HEK293 (cell line): ENCODE data around the gene MYOC.

Source experiments
- CTCF ChIA-PET: fragments of 350-600 bp; formaldehyde crosslinking; extraction: SDS; loops from one replicate; lab custom pipeline; 2021; ENCODE audit warnings: antibody characterized with exemption; lab: Yijun Ruan, JAX
- POLR2A ChIA-PET: fragments of 300-600 bp; formaldehyde crosslinking; extraction: SDS; loops from one replicate; lab custom pipeline; 2020; ENCODE audit warnings: antibody characterized with exemption, inconsistent platforms; lab: Yijun Ruan, JAX
- H3K27ac ChIP-seq: fragments of 200-500 bp; sonication (Bioruptor generic); 2 replicates; pipeline ENCODE4 v1.5.1; 2014; ENCODE audit warnings: low read depth, low read length, control low read depth, inconsistent platforms; ENCODE audit errors: extremely low read depth
- H3K36me3 ChIP-seq, 2 experiments: fragments of 200-500 bp in 1 of 2; sonication (Bioruptor generic) in 1 of 2; 1 replicate in 1 of 2; 2 replicates in 1 of 2; pipeline ENCODE4 v1.5.1; 2014 to 2017; ENCODE audit warnings: inconsistent platforms in 2 of 2, low read length in 2 of 2; ENCODE audit not compliant: control insufficient read depth in 2 of 2, insufficient read depth in 1 of 2
- H3K4me1 ChIP-seq: fragments of 200-500 bp; sonication (Bioruptor generic); 2 replicates; pipeline ENCODE4 v1.5.1; 2014; ENCODE audit warnings: mild to moderate bottlenecking, low read length, inconsistent platforms; ENCODE audit not compliant: control insufficient read depth, insufficient read depth
- H3K4me3 ChIP-seq: 2 replicates; pipeline ENCODE4 v1.5.1; 2011; ENCODE audit warnings: low read depth, mild to moderate bottlenecking, control low read depth, low read length, moderate library complexity
- H3K9me3 ChIP-seq: fragments of 200-500 bp; sonication (Bioruptor generic); 2 replicates; pipeline ENCODE4 v1.5.1; 2014; ENCODE audit warnings: low read depth, low read length, inconsistent platforms; ENCODE audit not compliant: control insufficient read depth, insufficient read depth
- HOXA7 ChIP-seq: sonication (generic); formaldehyde crosslinking; IDR thresholded peaks from 2 replicates; pipeline ENCODE4 v1.8.1; 2022; ENCODE audit warnings: missing genetic modification reagents, borderline replicate concordance
- KLF10 ChIP-seq: fragments of 450-650 bp; IDR thresholded peaks from 2 replicates; pipeline ENCODE4 v1.5.1; 2018; ENCODE audit warnings: missing biosample characterization, mild to moderate bottlenecking, missing genetic modification characterization
- KLF9 ChIP-seq: fragments of 450-650 bp; formaldehyde crosslinking; IDR thresholded peaks from 2 replicates; pipeline ENCODE4 v1.5.1; 2016; ENCODE audit warnings: missing biosample characterization, missing genetic modification characterization, low read depth
- MEIS1 ChIP-seq: sonication (generic); formaldehyde crosslinking; IDR thresholded peaks from 2 replicates; pipeline ENCODE4 v1.8.1; 2022; ENCODE audit warnings: missing genetic modification reagents, mild to moderate bottlenecking, borderline replicate concordance
- PRDM2 ChIP-seq: fragments of 450-650 bp; formaldehyde crosslinking; IDR thresholded peaks from 2 replicates; pipeline ENCODE4 v1.5.1; 2016; ENCODE audit warnings: missing biosample characterization, missing genetic modification characterization, borderline replicate concordance
- SALL2 ChIP-seq: fragments of 450-650 bp; formaldehyde crosslinking; IDR thresholded peaks from 2 replicates; pipeline ENCODE4 v1.5.0; 2017; ENCODE audit warnings: missing biosample characterization, mild to moderate bottlenecking, missing genetic modification characterization, borderline replicate concordance
- SCRT1 ChIP-seq: fragments of 450-650 bp; formaldehyde crosslinking; IDR thresholded peaks from 2 replicates; pipeline ENCODE4 v1.5.1; 2016; ENCODE audit warnings: missing biosample characterization, missing genetic modification characterization, borderline replicate concordance
- ZFP3 ChIP-seq: fragments of 450-650 bp; formaldehyde crosslinking; IDR thresholded peaks from 2 replicates; pipeline ENCODE4 v1.5.1; 2016; ENCODE audit warnings: low read depth, missing biosample characterization, missing genetic modification characterization
- ZIC2 ChIP-seq: fragments of 450-650 bp; formaldehyde crosslinking; IDR thresholded peaks from 2 replicates; pipeline ENCODE4 v1.5.1; 2016; ENCODE audit warnings: missing biosample characterization, missing genetic modification characterization
- ZNF121 ChIP-seq: fragments of 450-650 bp; formaldehyde crosslinking; IDR thresholded peaks from 2 replicates; pipeline ENCODE4 v1.5.1; 2016; ENCODE audit warnings: missing biosample characterization, missing genetic modification characterization
- ZNF133 ChIP-seq: fragments of 450-650 bp; formaldehyde crosslinking; IDR thresholded peaks from 2 replicates; pipeline ENCODE4 v1.5.1; 2016; ENCODE audit warnings: missing biosample characterization, missing genetic modification characterization
- ZNF148 ChIP-seq: fragments of 450-650 bp; formaldehyde crosslinking; IDR thresholded peaks from 2 replicates; pipeline ENCODE4 v1.5.0; 2017; ENCODE audit warnings: missing biosample characterization, missing genetic modification characterization, borderline replicate concordance
- ZNF155 ChIP-seq: fragments of 450-650 bp; formaldehyde crosslinking; IDR thresholded peaks from 2 replicates; pipeline ENCODE4 v1.5.1; 2016; ENCODE audit warnings: missing biosample characterization, missing genetic modification characterization
- ZNF174 ChIP-seq: fragments of 450-650 bp; formaldehyde crosslinking; IDR thresholded peaks from 2 replicates; pipeline ENCODE4 v1.5.0; 2017; ENCODE audit warnings: missing biosample characterization, mild to moderate bottlenecking, missing genetic modification characterization
- ZNF248 ChIP-seq: fragments of 450-650 bp; formaldehyde crosslinking; IDR thresholded peaks from 2 replicates; pipeline ENCODE4 v1.5.1; 2017; ENCODE audit warnings: missing biosample characterization, missing genetic modification characterization
- ZNF394 ChIP-seq: fragments of 450-650 bp; formaldehyde crosslinking; IDR thresholded peaks from 2 replicates; pipeline ENCODE4 v1.5.1; 2016; ENCODE audit warnings: missing biosample characterization, missing genetic modification characterization, mild to moderate bottlenecking, moderate library complexity, borderline replicate concordance
- ZNF473 ChIP-seq: fragments of 450-650 bp; formaldehyde crosslinking; IDR thresholded peaks from 2 replicates; pipeline ENCODE4 v1.5.1; 2017; ENCODE audit warnings: missing biosample characterization, missing genetic modification characterization
- ZNF501 ChIP-seq: fragments of 450-650 bp; formaldehyde crosslinking; IDR thresholded peaks from 2 replicates; pipeline ENCODE4 v1.5.1; 2016; ENCODE audit warnings: missing biosample characterization, missing genetic modification characterization
- ZNF600 ChIP-seq: fragments of 450-650 bp; formaldehyde crosslinking; IDR thresholded peaks from 2 replicates; pipeline ENCODE4 v1.5.1; 2016; ENCODE audit warnings: missing biosample characterization, missing genetic modification characterization
- ZNF670 ChIP-seq: fragments of 450-650 bp; formaldehyde crosslinking; IDR thresholded peaks from 2 replicates; pipeline ENCODE4 v1.5.1; 2016; ENCODE audit warnings: missing biosample characterization, missing genetic modification characterization, low read depth
- ZNF768 ChIP-seq: fragments of 450-650 bp; formaldehyde crosslinking; IDR thresholded peaks from 2 replicates; pipeline ENCODE4 v1.5.1; 2018; ENCODE audit warnings: missing biosample characterization, mild to moderate bottlenecking, missing genetic modification characterization
- ZSCAN16 ChIP-seq: fragments of 450-650 bp; formaldehyde crosslinking; IDR thresholded peaks from 2 replicates; pipeline ENCODE4 v1.5.1; 2016; ENCODE audit warnings: missing biosample characterization, missing genetic modification characterization
- ZSCAN30 ChIP-seq: fragments of 450-650 bp; IDR thresholded peaks from 2 replicates; pipeline ENCODE4 v1.5.1; 2018; ENCODE audit warnings: missing biosample characterization, mild to moderate bottlenecking, missing genetic modification characterization, moderate library complexity
- TF ChIP-seq, protein P1 (sequence below): fragments of 450-650 bp; formaldehyde crosslinking; IDR thresholded peaks from 2 replicates; pipeline ENCODE4 v1.5.1; 2016; ENCODE audit warnings: missing biosample characterization, missing genetic modification characterization

The MYOC gene

GRCh38 chr1:171645553-171646248, 6.8 kb downstream of the MYOC start:
- no peak overlapping the region for H3K4me3 ChIP-seq
- POLR2A ChIA-PET: interaction anchor here (0.8 kb wide), 1 partner anchor 408 kb away, joined by 6 read pairs; no protein-coding TSS in a partner anchor
- peak; percentile 86 for TF ChIP-seq ZNF768 (tag by site-specific recombination)
- no peak for TF ChIP-seq ZSCAN16 (tag by site-specific recombination)
- TF ChIP-seq, protein P1, sequence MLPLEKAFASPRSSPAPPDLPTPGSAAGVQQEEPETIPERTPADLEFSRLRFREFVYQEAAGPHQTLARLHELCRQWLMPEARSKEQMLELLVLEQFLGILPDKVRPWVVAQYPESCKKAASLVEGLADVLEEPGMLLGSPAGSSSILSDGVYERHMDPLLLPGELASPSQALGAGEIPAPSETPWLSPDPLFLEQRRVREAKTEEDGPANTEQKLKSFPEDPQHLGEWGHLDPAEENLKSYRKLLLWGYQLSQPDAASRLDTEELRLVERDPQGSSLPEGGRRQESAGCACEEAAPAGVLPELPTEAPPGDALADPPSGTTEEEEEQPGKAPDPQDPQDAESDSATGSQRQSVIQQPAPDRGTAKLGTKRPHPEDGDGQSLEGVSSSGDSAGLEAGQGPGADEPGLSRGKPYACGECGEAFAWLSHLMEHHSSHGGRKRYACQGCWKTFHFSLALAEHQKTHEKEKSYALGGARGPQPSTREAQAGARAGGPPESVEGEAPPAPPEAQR: no peak
- TF ChIP-seq ZIC2: peak; percentile 98
- TF ChIP-seq ZNF174 (tag by site-specific recombination): no peak
- TF ChIP-seq ZNF133 (tag by site-specific recombination): no peak
- TF ChIP-seq PRDM2 (tag by site-specific recombination): no peak
- no peak for TF ChIP-seq ZNF473 (tag by site-specific recombination)
- TF ChIP-seq ZNF394 (tag by site-specific recombination): no peak
- no peak for TF ChIP-seq SALL2
- TF ChIP-seq, all 188 proteins: peak for 2
- CTCF ChIA-PET: interaction anchor here (0.5 to 3.8 kb wide), 23 partner anchors 10 to 627 kb away, joined by 3 to 59 read pairs (median 4); partner anchors contain the start of genes METTL13 and VAMP4
- Histone ChIP-seq H3K4me1 (no peaks in the 10 kb centered on the region), H3K27ac (no peak overlapping the region), H3K36me3 (no peaks in the 10 kb centered on the region), H3K9me3 (no peaks in the 10 kb centered on the region)

DNA sequence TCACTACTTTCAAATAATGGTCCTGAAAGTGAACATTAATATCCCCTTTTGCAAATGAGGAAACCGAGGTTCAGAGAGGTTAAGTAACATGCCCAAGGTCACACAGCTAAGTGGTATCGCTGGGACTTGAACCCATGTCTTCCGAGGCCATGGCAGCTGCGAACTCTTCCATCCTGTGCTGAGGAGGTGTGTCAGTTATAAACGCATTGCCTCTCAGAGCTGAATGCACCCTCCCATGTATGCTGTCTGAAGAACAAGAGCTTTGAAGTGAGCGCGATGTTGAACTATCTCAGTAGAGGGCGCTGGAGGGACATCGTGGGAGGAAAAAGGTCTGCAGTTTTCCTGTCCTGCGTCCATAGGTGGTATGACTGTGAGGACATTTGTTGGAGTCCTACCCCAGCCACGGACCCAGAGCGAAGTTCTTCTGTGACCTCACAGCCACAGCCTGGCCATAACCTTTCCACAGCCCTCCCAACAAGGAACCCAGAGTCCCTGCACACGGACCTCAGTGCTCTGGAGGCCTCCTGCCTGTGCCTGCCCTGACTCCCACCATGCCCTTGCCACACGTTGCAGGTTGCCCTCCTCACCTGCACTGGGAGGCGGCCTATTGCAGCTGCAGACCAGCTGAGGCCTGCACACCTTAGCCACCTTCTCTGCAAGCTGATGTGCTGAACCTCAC, 7.5 kb downstream of the MYOC start:
- Histone ChIP-seq H3K9me3 (no peaks in the 10 kb centered on the region), H3K4me1 (no peaks in the 10 kb centered on the region), H3K4me3 (peak overlapping the region; percentile 3; the same call in 1 of the 2 replicates), H3K36me3 (no peaks in the 10 kb centered on the region), H3K27ac (no peak overlapping the region)
- ChIA-PET CTCF (interaction anchor here (0.5 to 3.8 kb wide), 43 partner anchors 9 to 1081 kb away, joined by 3 to 59 read pairs (median 4); partner anchors contain the start of genes METTL13 and VAMP4), POLR2A (interaction anchor here (1.0 kb wide), 1 partner anchor 96 kb away, joined by 3 read pairs; the partner anchor contains the start of gene VAMP4)
- no peak for TF ChIP-seq SCRT1 (tag by site-specific recombination)
- no peak for TF ChIP-seq ZFP3 (tag by site-specific recombination)
- TF ChIP-seq ZNF670: no peak
- TF ChIP-seq MEIS1 (CRISPR knock-in tag): no peak
- TF ChIP-seq KLF10 (tag by site-specific recombination): peak; percentile 58; the same call in 1 of the 2 replicates
- no peak for TF ChIP-seq HOXA7 (CRISPR knock-in tag)
- peak; percentile 59; the same call in 1 of the 2 replicates for TF ChIP-seq KLF9 (tag by site-specific recombination)
- TF ChIP-seq ZNF248 (tag by site-specific recombination): no peak
- 0 out of 2 replicates have a peak, but pooled peaks have one; percentile 53 for TF ChIP-seq ZNF501 (tag by site-specific recombination)
- TF ChIP-seq ZNF148 (tag by site-specific recombination): no peak
- no peak for TF ChIP-seq ZNF155 (tag by site-specific recombination)
- peak; percentile 82 for TF ChIP-seq ZNF600 (tag by site-specific recombination)
- TF ChIP-seq ZNF121 (tag by site-specific recombination): no peak
- TF ChIP-seq ZSCAN30 (tag by site-specific recombination): no peak
